Transverse colon (tissue), 4 donors: ENCODE measurements around the gene BAG5. TPM values are rescaled to one million over a fixed set of nuclear protein-coding genes. Genes with fewer than 3 reads are reported as not detected.

Experiments
- DNase-seq: peaks from one replicate; pipeline ENCODE4 v3.0.0-alpha.2; 2019
- H3K27ac ChIP-seq, 4 donors: fragments of 200-600 bp; sonication (generic); 2 replicates each; pipeline ENCODE4 v1.5.1; 2016 to 2018; ENCODE audit warnings: inconsistent platforms in 4 of 4
- H3K27me3 ChIP-seq: fragments of 200-600 bp; sonication (generic); 2 replicates; pipeline ENCODE4 v1.5.1; 2017; ENCODE audit warnings: inconsistent platforms
- H3K36me3 ChIP-seq, 4 donors: fragments of 200-600 bp; sonication (generic); 2 replicates each; pipeline ENCODE4 v1.5.1; 2017 to 2019; ENCODE audit warnings: inconsistent platforms in 4 of 4
- H3K4me1 ChIP-seq, 4 donors: fragments of 200-600 bp; sonication (generic); 2 replicates each; pipeline ENCODE4 v1.5.1; 2017 to 2020; ENCODE audit warnings: inconsistent platforms in 4 of 4
- H3K4me3 ChIP-seq, 4 donors: fragments of 200-600 bp; sonication (generic); 1 replicate in 1 of 4; 2 replicates in 3 of 4; pipeline versions ENCODE4 v1.5.1 to v1.6.1; 2017 to 2019; ENCODE audit warnings: inconsistent platforms in 4 of 4
- H3K9me3 ChIP-seq, 2 donors: fragments of 200-600 bp; sonication (generic); 2 replicates each; pipeline ENCODE4 v1.5.1; 2017 to 2019; ENCODE audit warnings: inconsistent platforms in 2 of 2
- EP300 ChIP-seq: sonication (generic); formaldehyde crosslinking; IDR thresholded peaks from one replicate; pipeline ENCODE4 v1.6.1; 2017; ENCODE audit warnings: antibody characterized with exemption, low read depth
- POLR2A ChIP-seq: fragments of 450-650 bp; IDR thresholded peaks from one replicate; pipeline ENCODE4 v1.6.1; 2016; ENCODE audit warnings: antibody characterized with exemption, mild to moderate bottlenecking, moderate library complexity
- POLR2AphosphoS5 ChIP-seq, 3 donors: sonication (generic); formaldehyde crosslinking; IDR thresholded peaks; one replicate each; pipeline ENCODE4 v1.6.1; 2016; ENCODE audit warnings: antibody characterized with exemption in 3 of 3
- WGBS, 2 donors: methylation state at CpG; one replicate each; pipeline ENCODE4 v1.1.5; 2018; ENCODE audit warnings: low coverage in 1 of 2; 5-methylcytosine and 5-hydroxymethylcytosine counted together
- in situ Hi-C, 4 donors: fragments of 200-750 bp; cut with MboI; loops; one replicate each; pipeline versions ENCODE4 v1.15.0 to v1.15.1; 2017; ENCODE audit warnings: low sequenced_read_pairs in 3 of 4, low pct_ligation_motif_present in 1 of 4, low pct_unique_long_range_greater_than_20kb in 1 of 4
- intact Hi-C: fragments of 100-400 bp; cut with DNase I; formaldehyde crosslinking; loops from one replicate; pipeline ENCODE4 v1.15.1; 2023; ENCODE audit warnings: low total_unique reads
- total RNA-seq, 4 donors: library from RNA; depleted of rRNA; stranded (reverse); fragments of >200 nt; gene quantifications; one replicate each; pipeline ENCODE4 v1.1.0, GENCODE V29; 2016
- TF ChIP-seq, protein P1 (sequence below), 5 experiments: fragments of 200-600 bp in 3 of 5; fragments of 450-650 bp in 2 of 5; sonication (generic) in 3 of 5; IDR thresholded peaks; 1 replicate in 2 of 5; 2 replicates in 3 of 5; pipeline ENCODE4 v1.5.1; 2016 to 2017; ENCODE audit warnings: antibody characterized with exemption in 5 of 5, inconsistent platforms in 3 of 5, mild to moderate bottlenecking in 2 of 5, moderate library complexity in 1 of 5

BAG5 gene
- total RNA-seq, 4 donors from 2014 or later, result 10.8 to 26.3 (median 23.9) TPM

- TF ChIP-seq POLR2A, result no peak
- TF ChIP-seq EP300, result no peak
- TF ChIP-seq, protein P1, sequence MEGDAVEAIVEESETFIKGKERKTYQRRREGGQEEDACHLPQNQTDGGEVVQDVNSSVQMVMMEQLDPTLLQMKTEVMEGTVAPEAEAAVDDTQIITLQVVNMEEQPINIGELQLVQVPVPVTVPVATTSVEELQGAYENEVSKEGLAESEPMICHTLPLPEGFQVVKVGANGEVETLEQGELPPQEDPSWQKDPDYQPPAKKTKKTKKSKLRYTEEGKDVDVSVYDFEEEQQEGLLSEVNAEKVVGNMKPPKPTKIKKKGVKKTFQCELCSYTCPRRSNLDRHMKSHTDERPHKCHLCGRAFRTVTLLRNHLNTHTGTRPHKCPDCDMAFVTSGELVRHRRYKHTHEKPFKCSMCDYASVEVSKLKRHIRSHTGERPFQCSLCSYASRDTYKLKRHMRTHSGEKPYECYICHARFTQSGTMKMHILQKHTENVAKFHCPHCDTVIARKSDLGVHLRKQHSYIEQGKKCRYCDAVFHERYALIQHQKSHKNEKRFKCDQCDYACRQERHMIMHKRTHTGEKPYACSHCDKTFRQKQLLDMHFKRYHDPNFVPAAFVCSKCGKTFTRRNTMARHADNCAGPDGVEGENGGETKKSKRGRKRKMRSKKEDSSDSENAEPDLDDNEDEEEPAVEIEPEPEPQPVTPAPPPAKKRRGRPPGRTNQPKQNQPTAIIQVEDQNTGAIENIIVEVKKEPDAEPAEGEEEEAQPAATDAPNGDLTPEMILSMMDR (IDR thresholded peaks at IDR 0.05), result no peak
- TF ChIP-seq POLR2AphosphoS5 (IDR thresholded peaks at IDR 0.05), result no peak
- Histone ChIP-seq H3K36me3 (no peaks in the 10 kb centered on the region), H3K4me3 (peak overlapping the region in 1 of 4 donors; percentile 15), H3K4me1 (peaks cover 21 to 40% (median 30%) of the 10 kb centered on the region in 4 donors), H3K27ac (peak overlapping the region; percentile 72 to 89 (median 82)), H3K9me3 (no peaks in the 10 kb centered on the region), H3K27me3 (no peaks in the 10 kb centered on the region)
- intact Hi-C loops (no loop called here), in situ Hi-C loops (loop anchor here in 1 of 4 donors (10.0 kb wide), 1 partner anchor 46 kb away; no protein-coding TSS in a partner anchor)
- 40 to 73% methylated on average over 1 to 15 of the region's 22 CpGs for WGBS, 2 donors
- DNase-seq, result no peak
These were observed 11.8 kb downstream of the BAG5 start for GRCh38 chr14:103550451-103551337.

GRCh38 chr14:103549361-103550311, 12.8 kb downstream of the BAG5 start:
- in situ Hi-C loops (loop anchor here in 2 of 4 donors (5.0 to 10.0 kb wide), 2 partner anchors 45 to 47 kb away; no protein-coding TSS in a partner anchor), intact Hi-C loops (no loop called here)
- H3K9me3 ChIP-seq, result no peaks in the 10 kb centered on the region
- no peaks in the 10 kb centered on the region for H3K27me3 ChIP-seq
- H3K36me3 ChIP-seq, result no peaks in the 10 kb centered on the region
- H3K4me3 ChIP-seq, result no peak overlapping the region
- peaks cover 21 to 45% (median 32%) of the 10 kb centered on the region in 4 donors for H3K4me1 ChIP-seq
- 60 to 76% methylated on average over 1 to 29 of the region's 30 CpGs for WGBS, 2 donors
- no peak for DNase-seq
- TF ChIP-seq POLR2A, result no peak
- TF ChIP-seq, protein P1 (IDR thresholded peaks at IDR 0.05), result peak in 1 of 5 experiments; percentile 8
- peak overlapping the region; percentile 72 to 89 (median 82) for H3K27ac ChIP-seq

DNA sequence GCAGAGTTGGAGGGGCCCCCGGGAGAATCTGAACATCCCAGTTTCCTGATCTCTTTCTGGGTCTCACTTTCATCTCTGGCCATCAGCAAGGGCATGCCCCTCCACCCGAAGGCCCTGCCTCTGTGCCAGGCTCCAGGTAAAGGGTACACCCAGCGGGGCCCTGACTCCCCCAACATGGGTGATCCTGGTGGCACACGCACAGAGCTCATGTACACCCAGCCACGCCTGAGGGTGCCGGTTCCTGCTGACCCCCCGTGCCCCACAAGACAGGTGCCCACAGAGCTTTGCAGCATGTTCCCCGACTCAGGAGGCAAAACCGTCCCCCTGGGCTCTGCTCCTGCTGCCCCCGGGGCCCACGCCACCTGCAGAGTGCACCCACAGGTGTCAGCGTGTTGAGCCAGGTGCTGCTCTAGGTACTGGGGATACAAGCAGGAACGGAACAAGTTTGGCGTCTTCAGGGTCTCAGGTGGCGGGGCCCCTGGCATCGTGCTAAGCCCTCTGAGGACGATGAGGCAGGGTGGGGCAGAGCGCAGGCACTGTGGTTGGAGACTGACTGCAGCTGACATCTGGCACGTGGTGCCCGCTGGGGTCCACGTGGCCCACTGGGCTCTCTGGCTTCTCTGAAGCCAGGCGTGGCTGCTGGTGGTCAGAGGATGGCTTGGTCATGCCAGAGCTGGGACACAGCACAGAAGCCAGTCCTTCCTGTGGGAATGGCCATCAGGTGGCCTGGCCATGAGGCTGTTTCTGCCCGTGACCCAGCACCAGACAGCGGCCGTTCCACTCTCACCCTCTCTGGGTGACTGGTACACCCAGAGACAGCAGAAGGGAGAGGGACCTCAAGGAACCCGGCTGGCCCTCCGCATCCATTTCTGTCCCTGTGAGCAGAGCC, 13.8 kb downstream of the BAG5 start:
- in situ Hi-C loops, result loop anchor here in 1 of 4 donors (5.0 kb wide), 1 partner anchor 46 kb away; no protein-coding TSS in a partner anchor
- intact Hi-C loops, result loop anchor here (1.0 kb wide), 1 partner anchor 48 kb away; no protein-coding TSS in a partner anchor

More for the DNA sequence above, 13.8 kb downstream of the BAG5 start:
- H3K4me1 ChIP-seq, result peaks cover 31 to 54% (median 41%) of the 10 kb centered on the region in 4 donors
- no peaks in the 10 kb centered on the region for H3K27me3 ChIP-seq
- H3K4me3 ChIP-seq, result no peak overlapping the region
- peak overlapping the region; percentile 72 to 89 (median 82) for H3K27ac ChIP-seq
- 91% methylated on average over 27 of the region's 27 CpGs; no CpG with 5 or more reads in 1 of the 2 donors for WGBS, 2 donors
- DNase-seq, result peak; percentile 7
- no peaks in the 10 kb centered on the region for H3K9me3 ChIP-seq
- H3K36me3 ChIP-seq, result no peaks in the 10 kb centered on the region
- TF ChIP-seq, protein P1 (IDR thresholded peaks at IDR 0.05), result no peak
- TF ChIP-seq POLR2AphosphoS5 (IDR thresholded peaks at IDR 0.05), result no peak
- no peak for TF ChIP-seq POLR2A
- no peak for TF ChIP-seq EP300
